Sigmoid colon (tissue), 7 donors: Measurements from ENCODE around the gene REEP5. TPM values are rescaled to one million over a fixed set of nuclear protein-coding genes. Genes with fewer than 3 reads are reported as not detected.
"Not testable (repeated sequence)": the region's sequence is repeated elsewhere in the genome, so short reads cannot be mapped to it uniquely, and the experiment has no call there.

ENCODE experiments used
- DNase-seq: peaks from one replicate; pipeline ENCODE4 v3.0.0-alpha.2; 2019
- H3K27ac ChIP-seq, 4 donors: fragments of 200-600 bp; sonication (generic); one replicate each; pipeline ENCODE4 v1.5.1; 2016 to 2019; ENCODE audit warnings: mild to moderate bottlenecking in 1 of 4
- H3K27me3 ChIP-seq, 3 donors: fragments of 200-600 bp; sonication (generic); one replicate each; pipeline ENCODE4 v1.5.1; 2019; ENCODE audit warnings: mild to moderate bottlenecking in 1 of 3
- H3K36me3 ChIP-seq, 4 donors: fragments of 200-600 bp; sonication (generic); one replicate each; pipeline ENCODE4 v1.5.1; 2016 to 2019
- H3K4me1 ChIP-seq, 4 donors: fragments of 200-600 bp; sonication (generic); one replicate each; pipeline ENCODE4 v1.5.1; 2017 to 2019
- H3K4me3 ChIP-seq, 4 donors: fragments of 200-600 bp; sonication (generic); one replicate each; pipeline ENCODE4 v1.5.1; 2017 to 2019; ENCODE audit warnings: mild to moderate bottlenecking in 2 of 4, moderate library complexity in 1 of 4
- H3K9me3 ChIP-seq, 4 donors: fragments of 200-600 bp in 3 of 4; sonication (generic) in 3 of 4; one replicate each; pipeline versions ENCODE4 v1.5.1 to v1.6.1; 2013 to 2019
- EP300 ChIP-seq, 4 donors: sonication (generic); formaldehyde crosslinking; IDR thresholded peaks; one replicate each; pipeline ENCODE4 v1.6.1; 2017; ENCODE audit warnings: antibody characterized with exemption in 4 of 4
- POLR2A ChIP-seq, 2 donors: fragments of 450-650 bp; IDR thresholded peaks; one replicate each; pipeline ENCODE4 v1.6.1; 2016; ENCODE audit warnings: antibody characterized with exemption in 2 of 2, mild to moderate bottlenecking in 2 of 2, moderate library complexity in 2 of 2
- POLR2AphosphoS5 ChIP-seq, 4 donors: sonication (generic); formaldehyde crosslinking; IDR thresholded peaks; one replicate each; pipeline ENCODE4 v1.6.1; 2017; ENCODE audit warnings: antibody characterized with exemption in 4 of 4
- WGBS, 2 donors: extraction: QIAGEN DNeasy Blood & Tissue Kit; methylation state at CpG; one replicate each; pipeline ENCODE4 v1.1.7; 2013; 5-methylcytosine and 5-hydroxymethylcytosine counted together
- intact Hi-C: fragments of 100-400 bp; cut with DNase I; formaldehyde crosslinking; loops from one replicate; pipeline ENCODE4 v1.15.1; 2023
- polyA plus RNA-seq, 3 donors: library from polyadenylated mRNA; stranded (reverse); fragments of 200-250 nt; gene quantifications; one replicate each; pipeline ENCODE4 v1.2.3, GENCODE V29; 2013
- total RNA-seq, 4 donors: library from RNA; depleted of rRNA; stranded (reverse); fragments of >200 nt; gene quantifications; one replicate each; pipeline ENCODE4 v1.1.0, GENCODE V29; 2016
- TF ChIP-seq, protein P1 (sequence below), 4 experiments: fragments of 450-650 bp in 3 of 4; fragments of 200-600 bp in 1 of 4; IDR thresholded peaks; one replicate each; pipeline ENCODE4 v1.5.1; 2016 to 2019; ENCODE audit warnings: antibody characterized with exemption in 4 of 4, mild to moderate bottlenecking in 3 of 4, moderate library complexity in 2 of 4
- donor health status: healthy with polysubstance abuse.
- donor health status: Bipolar disorder and iron deficiency.
- donor health status: healthy.

The REEP5 gene
- total and polyA plus RNA-seq, 7 donors, result 17.4 to 86.0 (median 67.6) TPM

DNA sequence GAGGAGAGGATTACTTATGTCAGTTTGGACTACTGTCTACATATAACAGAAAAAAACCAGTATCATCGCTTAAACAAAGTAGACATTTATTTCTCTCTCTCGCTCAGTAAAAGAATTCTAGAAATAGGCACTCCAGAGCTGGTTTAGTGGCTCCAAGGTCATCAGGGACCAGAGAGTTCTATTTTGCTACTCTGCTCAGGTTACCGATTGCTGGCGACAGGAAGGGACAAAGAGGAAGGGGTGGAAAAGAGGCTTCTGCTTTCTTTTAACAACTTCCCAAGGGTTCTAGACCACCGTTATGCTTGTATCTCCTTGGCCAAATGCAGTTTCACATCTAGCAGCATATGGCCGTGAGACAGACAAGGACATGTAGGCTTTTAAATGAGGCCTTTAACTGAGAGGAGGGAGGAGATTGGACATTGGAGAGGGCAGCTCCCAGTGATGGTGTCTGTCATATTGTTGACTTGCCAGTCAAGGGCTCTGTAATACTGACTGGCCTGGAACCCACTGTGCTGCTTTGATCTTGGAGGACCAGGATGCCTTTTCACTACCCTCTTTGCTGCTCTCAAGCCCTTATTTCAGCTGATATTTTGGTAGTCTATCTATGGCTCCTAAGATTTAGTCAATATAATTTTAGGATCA, 39.0 kb upstream of the REEP5 start:
- 83 to 94% methylated on average over 6 of the region's 6 CpGs for WGBS, 2 donors
- Histone ChIP-seq H3K4me1 (peaks cover 0 to 34% (median 24%) of the 10 kb centered on the region in 4 donors), H3K27ac (no peak overlapping the region), H3K9me3 (no peaks in the 10 kb centered on the region), H3K27me3 (no peaks in the 10 kb centered on the region), H3K36me3 (no peaks in the 10 kb centered on the region), H3K4me3 (no peak overlapping the region)
- intact Hi-C loops, result no loop called here
- no peak for TF ChIP-seq POLR2AphosphoS5 (IDR thresholded peaks at IDR 0.05)
- no peak for TF ChIP-seq EP300 (IDR thresholded peaks at IDR 0.05)
- TF ChIP-seq, protein P1, sequence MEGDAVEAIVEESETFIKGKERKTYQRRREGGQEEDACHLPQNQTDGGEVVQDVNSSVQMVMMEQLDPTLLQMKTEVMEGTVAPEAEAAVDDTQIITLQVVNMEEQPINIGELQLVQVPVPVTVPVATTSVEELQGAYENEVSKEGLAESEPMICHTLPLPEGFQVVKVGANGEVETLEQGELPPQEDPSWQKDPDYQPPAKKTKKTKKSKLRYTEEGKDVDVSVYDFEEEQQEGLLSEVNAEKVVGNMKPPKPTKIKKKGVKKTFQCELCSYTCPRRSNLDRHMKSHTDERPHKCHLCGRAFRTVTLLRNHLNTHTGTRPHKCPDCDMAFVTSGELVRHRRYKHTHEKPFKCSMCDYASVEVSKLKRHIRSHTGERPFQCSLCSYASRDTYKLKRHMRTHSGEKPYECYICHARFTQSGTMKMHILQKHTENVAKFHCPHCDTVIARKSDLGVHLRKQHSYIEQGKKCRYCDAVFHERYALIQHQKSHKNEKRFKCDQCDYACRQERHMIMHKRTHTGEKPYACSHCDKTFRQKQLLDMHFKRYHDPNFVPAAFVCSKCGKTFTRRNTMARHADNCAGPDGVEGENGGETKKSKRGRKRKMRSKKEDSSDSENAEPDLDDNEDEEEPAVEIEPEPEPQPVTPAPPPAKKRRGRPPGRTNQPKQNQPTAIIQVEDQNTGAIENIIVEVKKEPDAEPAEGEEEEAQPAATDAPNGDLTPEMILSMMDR (IDR thresholded peaks at IDR 0.05), result no peak
- no peak for TF ChIP-seq POLR2A (IDR thresholded peaks at IDR 0.05)
- DNase-seq, result no peak

- no peak for DNase-seq
- 90 to 98% methylated on average over 1 of the region's 1 CpG for WGBS, 2 donors
- H3K36me3 ChIP-seq, result no peaks in the 10 kb centered on the region
- peaks cover 0 to 34% (median 24%) of the 10 kb centered on the region in 4 donors for H3K4me1 ChIP-seq
- H3K27ac ChIP-seq, result no peak overlapping the region
- TF ChIP-seq POLR2A (IDR thresholded peaks at IDR 0.05), result no peak
- no peak for TF ChIP-seq POLR2AphosphoS5 (IDR thresholded peaks at IDR 0.05)
- TF ChIP-seq, protein P1 (IDR thresholded peaks at IDR 0.05), result no peak
- TF ChIP-seq EP300 (IDR thresholded peaks at IDR 0.05), result no peak
- no peaks in the 10 kb centered on the region for H3K9me3 ChIP-seq
- intact Hi-C loops, result no loop called here
- H3K4me3 ChIP-seq, result no peak overlapping the region
- no peaks in the 10 kb centered on the region for H3K27me3 ChIP-seq
Measured at GRCh38 chr5:112960315-112960714, 38.3 kb upstream of the REEP5 start.

- H3K4me3 ChIP-seq, H3K27me3 ChIP-seq, H3K36me3 ChIP-seq, DNase-seq, H3K9me3 ChIP-seq, intact Hi-C loops: not testable (repeated sequence)
- WGBS, 2 donors, result 92 to 93% methylated on average over 8 of the region's 8 CpGs
- H3K27ac ChIP-seq, result peak overlapping the region in 1 of 4 donors; percentile 57
- peaks cover 0 to 34% (median 24%) of the 10 kb centered on the region in 4 donors for H3K4me1 ChIP-seq
Measured at GRCh38 chr5:112959872-112960271, 37.8 kb upstream of the REEP5 start.

DNA sequence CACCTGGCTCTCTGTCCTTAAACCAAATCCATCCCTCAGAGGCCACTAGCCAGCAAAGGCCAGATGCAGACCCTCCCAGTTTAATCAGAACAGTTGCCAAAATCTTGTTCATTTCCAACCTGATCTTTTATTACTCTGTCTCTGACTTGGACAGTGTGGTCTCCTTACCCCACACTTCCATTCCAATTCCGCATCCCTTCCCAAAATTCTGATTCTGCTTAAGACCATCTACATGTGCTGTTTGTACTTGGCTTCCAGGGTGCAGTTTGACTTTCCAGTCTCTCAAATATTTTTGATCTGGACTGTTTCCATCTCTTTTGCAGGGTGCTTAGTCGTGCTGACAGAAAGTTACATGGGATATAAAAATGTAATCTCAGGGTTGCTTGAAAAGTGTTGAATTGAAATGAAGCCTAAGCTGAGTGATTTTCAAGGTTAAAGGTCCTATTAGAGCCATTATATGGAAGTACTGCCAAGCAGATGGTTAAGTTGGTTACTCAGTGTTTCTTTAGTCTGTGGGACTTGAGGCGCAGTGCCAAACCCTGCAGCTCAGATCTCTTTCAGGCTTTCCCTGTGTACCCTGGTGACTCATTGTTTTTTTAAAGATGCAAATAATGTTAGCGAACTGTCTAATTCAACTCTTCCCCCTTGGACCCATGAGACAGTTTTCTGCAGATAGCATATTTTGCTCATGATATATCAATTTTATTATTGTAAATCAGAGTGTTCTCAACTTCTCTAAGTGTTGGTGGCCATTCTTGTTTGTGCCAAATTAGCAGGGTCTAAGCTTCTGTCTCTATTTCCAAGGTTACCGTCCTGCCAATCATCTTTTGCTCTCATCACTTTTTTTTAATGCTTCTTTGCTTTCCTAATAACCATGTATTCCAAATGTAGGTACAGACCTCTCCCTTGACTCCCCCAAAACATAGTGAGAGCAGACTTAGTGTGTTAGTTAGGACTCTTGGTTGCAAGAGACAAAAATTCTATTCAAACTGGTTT, 36.4 kb upstream of the REEP5 start:
- WGBS, 2 donors, result 33 to 53% methylated on average over 5 of the region's 5 CpGs
- H3K4me1 ChIP-seq, result peaks cover 0 to 26% (median 22%) of the 10 kb centered on the region in 4 donors
- TF ChIP-seq, protein P1 (IDR thresholded peaks at IDR 0.05), result no peak
- TF ChIP-seq POLR2AphosphoS5 (IDR thresholded peaks at IDR 0.05) (no peak), EP300 (IDR thresholded peaks at IDR 0.05) (no peak), POLR2A (IDR thresholded peaks at IDR 0.05) (no peak)
- H3K27ac ChIP-seq, result peak overlapping the region in 3 of 4 donors; percentile 27 to 57 (median 44)
- H3K36me3 ChIP-seq, result no peaks in the 10 kb centered on the region
- no peak overlapping the region for H3K4me3 ChIP-seq
- DNase-seq, result peak; percentile 77
- H3K27me3 ChIP-seq, result no peaks in the 10 kb centered on the region
- intact Hi-C loops, result no loop called here
- no peaks in the 10 kb centered on the region for H3K9me3 ChIP-seq
